NCI-H1436 treated with DMSO at 0.1 percent for 48 hours (cell line): ENCODE measurements around the gene CCK.

Source experiments
- DNase-seq: peaks from one replicate; lab custom pipeline; 2025; lab: John Stamatoyannopoulos, UW

CCK gene

DNA sequence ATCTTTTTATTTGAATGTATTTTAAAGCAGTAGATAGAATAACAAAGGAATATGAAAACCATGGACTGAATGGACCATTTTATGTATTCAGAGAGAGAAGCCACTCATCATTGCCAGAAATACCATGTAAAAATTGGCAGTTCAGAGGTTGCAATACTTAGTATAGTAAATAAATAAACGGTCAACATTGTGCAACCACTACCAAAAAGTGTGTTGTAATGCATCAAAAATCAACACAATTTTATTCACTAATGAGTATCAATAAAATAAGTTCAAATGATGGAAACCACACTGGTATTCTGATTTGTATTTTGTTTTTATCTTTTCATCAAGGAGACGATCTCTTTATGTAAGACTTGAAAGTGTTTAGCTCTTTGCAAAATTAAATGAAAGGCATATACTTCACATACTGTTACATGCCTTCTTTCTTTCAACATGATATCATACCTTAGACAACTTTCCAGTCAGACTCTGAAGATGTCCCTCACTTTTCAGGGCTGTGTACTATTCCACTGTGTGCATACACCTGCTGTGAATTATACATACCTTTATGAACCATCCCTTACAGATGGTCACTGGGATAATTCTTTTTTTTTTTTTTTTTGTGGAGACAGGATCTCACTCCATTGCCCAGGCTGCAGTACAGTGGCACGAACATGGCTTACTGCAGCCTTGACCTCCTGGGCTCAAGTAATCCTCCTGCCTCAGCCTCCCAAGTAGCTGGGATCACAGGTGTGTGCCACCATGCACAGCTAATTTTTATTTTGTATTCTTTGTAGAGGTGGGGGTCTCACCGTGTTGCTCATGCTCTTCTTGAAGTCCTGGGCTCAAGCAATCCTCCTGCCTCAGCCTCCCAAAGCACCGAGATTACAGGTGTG lies 40.3 kb downstream of the CCK start:
- DNase-seq, result no peak

DNA sequence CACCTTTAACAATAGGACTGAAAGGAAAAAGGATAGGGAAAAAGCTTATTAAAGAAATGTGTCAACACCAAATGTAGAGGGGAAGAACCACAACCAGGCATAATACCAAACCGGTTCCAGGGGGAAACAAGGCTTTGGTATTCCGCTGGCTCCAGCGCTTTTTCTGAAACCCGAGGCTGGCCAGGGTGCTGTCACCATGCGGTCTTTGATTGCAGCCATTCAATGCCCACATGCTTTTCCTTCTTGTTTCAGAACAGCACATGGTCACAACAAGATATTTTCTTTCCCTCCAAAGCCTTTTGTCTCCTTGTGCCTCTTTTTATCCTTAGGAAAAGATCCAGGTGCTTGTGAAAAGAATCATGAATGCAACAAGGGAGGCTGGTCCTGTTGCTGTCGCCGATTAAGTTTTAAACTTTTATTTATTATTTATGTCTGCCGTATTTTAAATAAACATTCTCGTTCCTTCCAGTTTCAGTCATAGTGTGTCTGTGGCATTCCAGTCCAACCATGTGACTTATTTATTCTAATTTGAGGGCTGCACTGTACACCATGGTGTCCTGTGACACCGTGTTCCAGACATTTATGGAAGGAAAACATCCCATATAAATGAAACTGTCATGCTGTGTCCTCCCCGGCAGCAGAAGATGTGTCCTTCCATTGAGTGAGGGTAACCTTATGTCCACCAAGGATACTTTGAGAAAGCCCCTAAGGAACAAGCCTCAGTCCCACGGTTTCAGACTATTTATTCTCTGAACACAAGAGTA lies 41.1 kb downstream of the CCK start:
- DNase-seq, result no peak

DNA sequence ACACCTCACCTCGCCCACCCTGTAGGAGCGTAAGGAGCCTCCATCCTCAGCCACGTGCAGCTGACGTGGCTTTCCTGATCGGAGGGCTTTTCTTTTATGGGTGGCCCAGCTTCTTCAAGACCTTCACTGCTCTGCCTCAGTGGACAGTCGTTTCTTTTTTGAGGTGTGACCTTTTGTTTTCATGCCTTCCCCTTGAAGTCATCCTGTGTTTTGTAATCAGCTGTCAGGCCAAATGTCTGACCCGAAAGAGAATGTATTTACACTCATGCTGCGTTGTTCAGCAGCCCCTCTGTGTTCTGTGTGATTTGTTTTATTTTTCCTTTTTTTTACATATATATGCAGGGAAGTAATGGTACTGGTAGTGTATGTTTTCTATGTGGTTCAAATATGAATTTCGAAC lies 41.8 kb downstream of the CCK start:
- no peak for DNase-seq

DNA sequence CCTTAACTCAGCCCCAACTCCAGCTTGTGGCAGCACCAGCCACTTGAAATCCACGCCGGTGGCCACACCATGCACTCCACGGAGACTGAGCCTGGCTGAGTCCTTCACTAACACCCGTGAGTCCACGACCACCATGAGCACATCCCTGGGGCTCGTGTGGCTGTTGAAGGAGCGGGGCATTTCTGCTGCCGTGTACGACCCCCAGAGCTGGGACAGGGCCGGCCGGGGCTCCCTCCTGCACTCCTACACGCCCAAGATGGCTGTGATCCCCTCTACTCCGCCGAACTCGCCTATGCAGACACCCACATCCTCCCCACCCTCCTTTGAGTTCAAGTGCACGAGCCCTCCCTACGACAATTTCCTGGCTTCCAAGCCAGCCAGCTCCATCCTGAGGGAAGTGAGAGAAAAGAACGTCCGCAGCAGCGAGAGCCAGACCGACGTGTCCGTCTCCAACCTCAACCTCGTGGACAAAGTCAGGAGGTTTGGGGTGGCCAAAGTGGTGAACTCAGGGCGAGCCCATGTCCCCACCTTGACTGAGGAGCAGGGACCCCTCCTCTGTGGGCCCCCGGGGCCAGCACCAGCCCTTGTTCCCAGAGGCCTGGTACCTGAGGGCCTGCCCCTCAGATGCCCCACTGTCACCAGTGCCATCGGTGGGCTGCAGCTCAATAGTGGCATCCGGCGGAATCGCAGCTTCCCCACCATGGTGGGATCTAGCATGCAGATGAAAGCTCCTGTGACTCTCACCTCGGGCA lies 42.9 kb downstream of the CCK start:
- DNase-seq, result no peak

DNA sequence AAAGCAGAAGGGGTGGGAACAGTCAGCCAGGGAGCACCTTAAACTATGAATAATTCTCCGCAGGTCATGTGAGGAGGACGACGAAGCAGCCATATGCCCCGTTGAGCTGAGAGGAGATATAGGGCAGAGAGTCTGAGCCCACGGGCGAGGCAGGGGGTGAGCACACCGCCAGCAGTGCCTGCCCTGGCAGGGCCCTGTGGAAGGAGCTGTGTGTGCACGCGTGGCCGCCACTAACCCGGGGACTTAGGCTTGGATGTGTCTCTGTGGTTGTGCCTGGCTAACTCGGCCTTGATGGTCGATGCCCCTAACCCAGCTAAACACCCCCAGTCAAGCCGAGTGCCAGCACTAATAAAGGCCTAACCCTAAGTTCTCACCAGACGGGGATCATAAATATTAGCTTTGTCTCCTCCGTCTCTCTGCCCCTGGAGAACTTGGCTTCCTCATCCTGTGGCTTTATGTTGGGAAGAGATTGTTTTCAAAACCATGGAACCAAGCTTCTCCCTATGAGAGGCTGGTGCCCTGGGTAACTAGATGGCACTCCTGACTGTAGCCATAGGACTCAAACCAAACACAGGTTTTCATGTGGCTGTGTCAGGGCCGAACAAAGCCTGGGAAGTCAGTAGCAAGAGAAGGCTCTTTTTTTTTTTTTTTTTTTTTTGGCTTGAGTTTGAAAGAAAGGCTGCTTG lies 45.4 kb downstream of the CCK start:
- DNase-seq, result no peak

DNA sequence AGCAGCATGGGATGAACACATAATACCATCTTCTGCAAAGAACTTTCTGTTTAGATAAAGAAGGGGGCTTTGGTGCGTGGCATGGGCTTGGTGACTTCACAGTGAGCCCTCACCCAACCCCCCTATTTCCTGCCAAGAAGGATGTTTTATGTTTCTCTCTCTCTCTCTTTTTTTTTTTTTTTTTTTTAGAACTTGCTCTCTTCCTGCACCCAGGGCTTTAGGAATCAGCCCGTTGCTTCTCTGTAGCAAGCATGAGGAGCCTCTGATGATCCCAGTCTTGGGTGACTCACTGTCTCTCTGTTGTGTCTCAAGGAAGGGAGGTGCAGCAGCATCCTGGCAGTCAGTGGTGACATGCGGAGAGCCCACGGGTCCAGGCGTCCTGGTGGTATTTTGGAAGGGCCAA lies 49.1 kb downstream of the CCK start:
- no peak for DNase-seq

DNA sequence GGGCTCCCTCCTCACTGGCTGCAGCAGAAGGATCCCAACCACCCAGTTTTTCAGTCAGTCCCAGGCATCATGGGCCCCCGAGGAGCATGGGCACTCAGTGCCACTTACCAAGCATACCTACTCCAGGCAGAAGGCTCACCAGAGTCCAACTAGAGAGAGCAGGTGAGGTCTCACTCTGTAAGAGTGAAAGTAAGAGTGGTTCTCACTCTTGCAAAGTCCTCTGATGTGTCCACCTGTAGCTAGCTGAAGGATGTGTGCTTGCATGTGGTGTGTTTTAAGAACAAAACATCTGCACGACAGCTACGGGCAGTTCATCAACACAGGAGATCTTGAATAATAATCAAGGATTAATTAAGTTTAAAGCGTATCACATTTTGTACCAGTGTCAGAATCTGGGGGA lies 49.7 kb downstream of the CCK start:
- DNase-seq, result no peak

DNA sequence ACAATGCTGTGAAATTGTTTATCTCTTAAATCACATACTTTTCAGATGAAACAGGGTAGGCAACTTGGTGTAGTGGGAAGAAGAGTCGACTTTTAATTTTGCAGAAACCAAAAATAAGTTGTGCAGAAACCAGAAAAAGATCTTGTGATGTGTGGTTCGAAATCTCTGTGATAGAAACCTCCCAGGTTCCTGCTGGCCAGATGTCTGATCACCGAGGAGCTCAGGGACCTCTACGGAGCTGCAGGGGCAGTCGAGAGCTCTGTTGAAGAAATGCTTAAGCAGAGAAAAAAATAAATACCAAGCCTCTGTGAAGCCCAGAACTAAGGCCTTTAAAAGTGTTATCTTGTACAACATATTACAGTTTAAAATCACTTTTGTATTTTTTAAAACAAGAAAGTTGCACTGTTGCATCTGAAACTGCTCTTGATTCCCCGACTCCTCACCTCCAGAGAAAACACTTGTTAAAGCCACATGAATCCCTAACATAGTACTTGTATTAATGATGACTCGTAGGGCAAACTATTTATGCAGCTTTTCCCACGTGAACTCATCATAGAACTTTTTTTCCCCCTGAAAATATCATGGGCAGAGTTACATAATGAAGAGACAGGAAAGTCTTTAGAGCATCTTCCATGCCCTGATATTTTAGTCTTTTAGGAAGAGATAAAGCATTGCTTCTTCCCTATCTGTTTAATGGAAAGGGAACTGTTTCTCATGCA lies 51.3 kb downstream of the CCK start:
- no peak for DNase-seq

DNA sequence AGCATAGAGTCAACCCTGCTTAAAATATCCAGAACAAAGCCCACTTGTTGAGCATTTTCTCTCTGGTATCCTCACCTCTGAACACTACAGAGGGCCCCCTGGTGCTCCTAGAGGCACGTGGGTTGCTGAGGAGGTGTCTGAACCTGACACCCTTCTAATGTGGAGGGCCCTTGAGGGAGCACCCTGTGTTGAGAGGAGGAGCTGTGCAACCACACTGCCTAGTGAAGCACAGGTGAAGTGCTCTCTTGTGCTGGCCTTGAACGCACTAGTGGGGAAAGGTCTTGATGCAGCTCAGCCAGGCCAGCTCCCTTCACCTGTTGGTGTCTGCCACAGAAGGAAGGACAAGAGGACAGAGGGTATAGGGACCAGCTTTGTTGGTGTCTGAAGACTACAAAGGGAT lies 51.9 kb downstream of the CCK start:
- no peak for DNase-seq

DNA sequence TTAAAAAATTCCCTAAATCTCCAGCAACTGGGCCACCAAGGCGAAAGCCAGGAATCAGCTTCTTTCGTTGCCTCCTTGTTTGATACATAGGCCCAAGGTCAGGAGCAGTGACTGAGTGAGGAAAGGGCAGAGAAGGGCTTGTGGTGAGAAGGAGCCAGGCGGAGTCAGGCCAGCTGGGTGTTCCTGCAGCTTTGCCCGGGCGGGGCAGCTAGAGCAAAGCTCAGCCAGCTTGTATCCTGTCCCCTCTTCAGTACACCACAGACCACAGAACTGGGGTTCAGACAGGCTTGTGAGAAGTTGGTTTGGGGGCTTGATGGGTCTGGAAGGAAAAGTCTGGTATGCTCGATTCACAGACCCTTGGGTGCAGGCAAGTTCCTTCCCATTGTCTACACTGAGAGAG lies 52.6 kb downstream of the CCK start:
- no peak for DNase-seq

DNA sequence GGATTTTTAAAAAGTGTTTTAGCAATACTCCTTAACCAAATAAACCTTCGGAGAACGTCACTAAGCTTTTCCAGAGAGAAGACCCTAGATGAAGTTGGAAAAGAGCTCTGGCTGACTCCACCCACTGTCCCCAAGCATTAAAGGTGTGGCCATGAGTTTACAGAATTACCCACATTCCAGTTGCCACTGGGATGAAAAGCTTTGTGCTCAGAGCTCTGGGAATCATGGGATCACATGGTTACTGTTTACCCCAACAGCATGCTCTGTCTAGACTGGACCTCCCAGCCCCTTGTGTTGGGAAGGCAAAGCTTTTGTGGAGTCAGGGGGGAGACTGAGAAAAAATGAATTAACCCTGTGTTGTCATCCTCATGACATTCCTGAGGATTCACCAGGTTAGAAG lies 55.3 kb downstream of the CCK start:
- DNase-seq, result no peak

DNA sequence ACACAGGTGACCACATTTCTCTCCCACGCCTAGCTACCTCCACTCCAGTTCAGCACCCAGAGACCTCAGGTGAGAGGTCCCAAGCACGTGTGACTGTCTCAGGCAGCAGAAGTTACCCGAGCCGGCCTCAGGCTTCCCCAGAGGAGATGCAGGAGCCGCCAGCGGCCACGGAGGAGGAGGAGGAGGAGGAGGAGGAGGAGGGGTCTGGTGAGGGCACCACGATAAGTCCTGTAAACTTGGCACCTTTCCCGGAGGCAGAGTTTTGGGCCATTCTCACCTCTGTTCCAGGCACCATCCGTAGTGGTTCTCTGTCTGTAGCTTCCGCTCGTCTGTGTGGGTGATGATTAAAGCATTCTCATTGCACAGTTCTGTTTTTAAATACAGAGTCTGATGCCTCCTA lies 56.1 kb downstream of the CCK start:
- no peak for DNase-seq
